ENCODE results near the gene MAS1L.

MAS1L gene

DNA sequence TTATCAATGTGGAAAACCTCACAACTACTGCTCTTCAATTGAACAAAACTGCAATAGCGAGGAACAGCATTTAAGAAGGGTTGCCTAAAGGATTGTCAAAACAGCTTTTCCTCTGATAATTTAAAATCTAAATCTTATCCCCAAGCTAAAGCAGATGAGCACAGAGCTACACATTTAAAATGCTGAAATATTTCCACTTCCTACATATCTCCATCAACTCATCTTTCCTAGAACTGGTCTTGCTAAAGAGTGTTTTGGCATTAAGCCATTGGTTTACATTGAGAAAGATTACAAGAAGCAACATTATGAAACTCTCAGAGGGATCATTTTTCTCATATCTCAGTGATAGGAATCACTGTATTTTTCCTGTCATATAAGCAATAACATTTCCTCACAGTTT, 45.0 kb downstream of the MAS1L start:
- TF ChIP-seq RARB (CRISPR knock-in tag; IDR thresholded peaks at IDR 0.05) (no peak), BACH2 (CRISPR knock-in tag; IDR thresholded peaks at IDR 0.05; ENCODE audit: borderline replicate concordance) (no peak)
- no peak for ATAC-seq

DNA sequence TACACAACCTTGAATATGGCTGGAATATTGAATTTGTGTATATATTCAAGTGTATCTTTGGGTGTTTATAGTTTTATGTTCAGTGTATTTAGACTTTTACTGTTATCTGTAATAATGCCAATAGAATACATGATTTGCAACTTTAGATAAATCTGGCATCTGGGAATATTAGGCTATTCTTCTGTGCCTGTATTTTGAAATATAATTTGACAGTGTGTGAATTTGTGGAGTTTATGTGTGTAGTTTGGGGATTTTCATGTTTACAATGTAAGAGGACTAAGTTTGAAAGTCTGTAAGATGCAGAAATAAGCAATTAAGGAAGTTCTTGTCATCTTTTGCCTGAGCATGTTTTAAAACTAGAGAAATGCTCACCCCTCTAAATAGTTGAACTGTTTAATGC, 48.8 kb downstream of the MAS1L start, which contains the start of gene OR10C1:
Gene OR10C1 (plus strand): TSS at position 301 of the 400 bp plus-strand sequence. CDS start 710 bp downstream, outside the sequence.
- ATAC-seq = no peak
- TF ChIP-seq ZC3H10 (CRISPR knock-in tag; IDR thresholded peaks at IDR 0.05) (no peak), SNAI2 (CRISPR knock-in tag; IDR thresholded peaks at IDR 0.05) (no peak), ARNTL (CRISPR knock-in tag; IDR thresholded peaks at IDR 0.05; ENCODE audit: borderline replicate concordance, low read depth) (no peak), ZNF8 (CRISPR knock-in tag; IDR thresholded peaks at IDR 0.05) (no peak), CSDC2 (CRISPR knock-in tag; IDR thresholded peaks at IDR 0.05) (no peak)
- TF ChIP-seq, protein P1, sequence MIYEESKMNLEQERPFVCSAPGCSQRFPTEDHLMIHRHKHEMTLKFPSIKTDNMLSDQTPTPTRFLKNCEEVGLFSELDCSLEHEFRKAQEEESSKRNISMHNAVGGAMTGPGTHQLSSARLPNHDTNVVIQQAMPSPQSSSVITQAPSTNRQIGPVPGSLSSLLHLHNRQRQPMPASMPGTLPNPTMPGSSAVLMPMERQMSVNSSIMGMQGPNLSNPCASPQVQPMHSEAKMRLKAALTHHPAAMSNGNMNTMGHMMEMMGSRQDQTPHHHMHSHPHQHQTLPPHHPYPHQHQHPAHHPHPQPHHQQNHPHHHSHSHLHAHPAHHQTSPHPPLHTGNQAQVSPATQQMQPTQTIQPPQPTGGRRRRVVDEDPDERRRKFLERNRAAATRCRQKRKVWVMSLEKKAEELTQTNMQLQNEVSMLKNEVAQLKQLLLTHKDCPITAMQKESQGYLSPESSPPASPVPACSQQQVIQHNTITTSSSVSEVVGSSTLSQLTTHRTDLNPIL (CRISPR knock-in tag; IDR thresholded peaks at IDR 0.05; ENCODE audit: low read depth) = no peak
- TF ChIP-seq, protein P2, sequence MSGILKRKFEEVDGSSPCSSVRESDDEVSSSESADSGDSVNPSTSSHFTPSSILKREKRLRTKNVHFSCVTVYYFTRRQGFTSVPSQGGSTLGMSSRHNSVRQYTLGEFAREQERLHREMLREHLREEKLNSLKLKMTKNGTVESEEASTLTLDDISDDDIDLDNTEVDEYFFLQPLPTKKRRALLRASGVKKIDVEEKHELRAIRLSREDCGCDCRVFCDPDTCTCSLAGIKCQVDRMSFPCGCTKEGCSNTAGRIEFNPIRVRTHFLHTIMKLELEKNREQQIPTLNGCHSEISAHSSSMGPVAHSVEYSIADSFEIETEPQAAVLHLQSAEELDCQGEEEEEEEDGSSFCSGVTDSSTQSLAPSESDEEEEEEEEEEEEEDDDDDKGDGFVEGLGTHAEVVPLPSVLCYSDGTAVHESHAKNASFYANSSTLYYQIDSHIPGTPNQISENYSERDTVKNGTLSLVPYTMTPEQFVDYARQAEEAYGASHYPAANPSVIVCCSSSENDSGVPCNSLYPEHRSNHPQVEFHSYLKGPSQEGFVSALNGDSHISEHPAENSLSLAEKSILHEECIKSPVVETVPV (CRISPR knock-in tag; IDR thresholded peaks at IDR 0.05) = no peak

DNA sequence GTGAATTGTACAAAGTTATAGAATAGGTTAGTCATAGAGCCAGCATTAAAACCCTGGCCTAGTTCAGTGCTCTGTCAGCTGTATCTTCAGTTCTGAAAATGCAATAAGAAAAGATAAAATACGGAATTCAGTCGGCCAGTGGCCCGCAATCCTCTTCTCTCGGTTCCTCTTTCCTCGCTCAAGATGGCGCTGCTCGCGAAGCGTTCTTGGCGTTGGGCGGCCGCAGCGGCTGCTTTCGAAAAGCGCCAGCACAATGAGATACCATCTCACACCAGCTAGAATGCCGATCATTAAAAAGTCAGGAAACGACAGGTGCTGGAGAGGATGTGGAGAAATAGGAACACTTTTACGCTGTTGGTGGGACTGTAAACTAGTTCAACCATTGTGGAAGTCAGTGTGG, 51.0 kb downstream of the MAS1L start:
- peak; percentile 80 for ATAC-seq

Measured in SK-N-SH treated with all-trans-retinoic acid at 6 μM for 48 hours (cell line).